HG02943 (cell line): ENCODE results near the gene TMEM238.
A peak's percentile ranks its signal among the peaks of the same experiment; 100 is the strongest.
"Not testable (repeated sequence)": the region's sequence is repeated elsewhere in the genome, so short reads cannot be mapped to it uniquely, and the experiment has no call there.

ENCODE experiments used
- ATAC-seq: cut with Tn5 transposase; IDR thresholded peaks from one replicate; pipeline ENCODE4 v1.9.1; 2021; ENCODE audit warnings: mild to moderate bottlenecking, low read depth, moderate library complexity; ENCODE audit not compliant: unreplicated experiment

The TMEM238 gene, protein sequence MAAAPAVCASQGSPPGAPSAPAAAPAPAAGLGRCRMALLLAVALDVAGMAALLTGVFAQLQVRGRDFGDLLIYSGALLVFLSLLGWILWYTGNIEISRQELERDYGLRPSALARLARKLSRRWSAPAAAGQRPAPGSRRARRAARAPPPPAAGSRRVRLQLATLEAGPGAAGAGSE

DNA sequence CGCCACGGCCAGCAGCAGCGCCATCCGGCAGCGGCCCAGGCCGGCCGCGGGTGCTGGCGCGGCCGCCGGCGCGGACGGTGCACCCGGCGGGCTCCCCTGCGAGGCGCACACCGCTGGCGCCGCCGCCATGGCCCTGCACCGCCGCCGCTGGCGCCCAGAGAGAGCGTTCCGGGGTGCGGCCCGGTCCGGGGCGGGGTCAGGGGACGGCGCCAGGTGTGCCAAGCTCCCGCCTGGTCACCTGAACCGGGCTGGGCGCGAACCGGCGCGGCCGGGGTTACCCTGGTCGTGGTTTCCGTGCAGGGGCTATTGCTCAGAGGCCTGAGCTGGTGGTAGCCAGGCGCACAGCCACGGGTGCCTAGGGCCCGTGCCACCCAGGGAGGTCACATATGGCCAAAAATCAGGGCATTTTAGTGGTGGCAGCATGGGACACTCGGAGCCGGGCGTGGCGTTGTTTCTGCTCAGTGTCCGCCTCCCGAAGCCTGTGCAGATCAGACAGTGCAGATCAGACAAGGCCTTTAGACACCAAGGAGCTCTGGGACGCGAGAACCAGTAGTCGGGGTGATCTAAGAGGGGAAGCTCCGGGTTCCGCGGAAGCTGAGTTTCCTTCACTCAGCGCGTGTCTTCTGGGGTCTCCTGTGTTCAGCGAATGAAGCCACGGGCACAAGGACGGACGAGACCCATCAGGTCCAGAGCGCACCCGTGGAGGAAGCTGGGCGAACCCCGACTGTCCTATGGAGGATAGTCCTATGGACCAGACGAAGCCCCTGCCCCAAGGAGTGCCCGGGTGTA, at the start of gene TMEM238:
TMEM238 (minus strand) TSS at position 162 of the 789 bp plus-strand sequence; CDS start at position 129, 33 bp downstream.
- no peak for ATAC-seq

DNA sequence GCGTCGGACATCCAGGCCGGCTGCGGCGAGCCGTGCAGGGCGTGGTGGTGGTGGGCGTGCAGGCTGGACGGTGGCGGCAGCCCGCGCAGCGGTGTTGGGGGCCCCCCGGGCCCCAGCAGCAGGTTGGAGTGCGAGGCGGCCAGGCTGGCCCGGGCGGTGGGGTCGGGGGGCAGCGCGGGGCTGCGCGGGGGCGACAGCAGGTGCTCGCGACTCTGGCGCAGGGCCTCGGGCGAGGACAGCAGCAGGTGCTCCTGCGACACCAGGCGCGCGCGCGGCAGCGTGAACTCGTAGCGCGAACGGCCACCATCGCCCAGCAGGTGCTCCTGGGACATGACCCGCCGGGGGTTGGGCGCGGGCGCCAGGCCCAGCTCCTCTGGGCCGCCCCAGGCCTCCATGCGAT, 49.2 kb upstream of the TMEM238 start:
- ATAC-seq: no peak

DNA sequence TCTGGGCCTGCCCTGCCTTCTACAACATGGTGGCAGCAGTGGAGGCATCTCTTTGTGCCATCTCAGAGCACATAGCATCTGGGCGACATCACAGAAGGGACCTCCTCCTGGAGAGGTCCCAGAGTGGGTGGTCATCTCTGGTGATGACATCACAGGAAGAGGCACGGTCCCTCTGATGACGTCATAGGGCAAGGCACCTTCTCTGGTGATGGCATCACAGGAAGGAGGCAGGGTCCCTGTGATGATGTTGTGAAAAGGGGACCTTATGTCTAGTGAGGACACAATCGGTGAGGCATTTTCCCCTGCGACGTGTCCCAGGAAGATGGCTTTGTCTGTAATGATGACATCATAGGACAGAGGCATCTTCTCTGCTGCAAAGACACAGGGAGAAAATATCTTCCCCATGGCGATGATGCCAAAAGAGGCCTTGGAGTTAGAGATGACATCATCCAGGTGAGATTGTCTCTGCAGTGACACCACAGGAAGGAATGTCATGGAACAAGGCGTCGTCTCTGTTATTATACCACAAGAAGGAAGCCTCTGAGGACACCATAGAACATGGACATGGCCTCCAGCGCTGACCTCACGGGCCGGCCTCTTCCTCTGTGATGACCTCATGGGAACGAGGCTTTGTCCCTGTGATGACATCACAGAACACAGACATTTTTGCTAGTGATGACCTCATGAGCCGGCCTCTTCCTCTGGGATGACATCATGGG, 48.3 kb upstream of the TMEM238 start:
- no peak for ATAC-seq

DNA sequence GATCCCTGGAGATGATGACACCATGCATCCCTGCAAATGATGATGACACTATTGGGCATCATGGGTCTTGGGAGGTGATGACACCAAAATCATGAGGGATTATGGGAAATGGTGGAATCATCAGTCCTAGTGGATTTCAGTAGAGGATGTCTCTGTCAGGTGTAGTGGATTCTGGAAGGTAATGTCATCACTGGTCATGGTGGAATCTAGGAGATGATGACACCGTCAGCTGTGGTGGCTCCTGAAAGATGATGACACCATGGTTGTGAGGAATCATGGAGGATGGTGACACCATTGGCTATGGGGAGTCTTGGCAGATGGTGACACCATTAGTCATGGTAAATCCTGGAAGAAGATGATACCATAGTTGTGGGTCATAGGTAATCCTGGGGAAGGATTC, 47.1 kb upstream of the TMEM238 start:
- no peak for ATAC-seq

DNA sequence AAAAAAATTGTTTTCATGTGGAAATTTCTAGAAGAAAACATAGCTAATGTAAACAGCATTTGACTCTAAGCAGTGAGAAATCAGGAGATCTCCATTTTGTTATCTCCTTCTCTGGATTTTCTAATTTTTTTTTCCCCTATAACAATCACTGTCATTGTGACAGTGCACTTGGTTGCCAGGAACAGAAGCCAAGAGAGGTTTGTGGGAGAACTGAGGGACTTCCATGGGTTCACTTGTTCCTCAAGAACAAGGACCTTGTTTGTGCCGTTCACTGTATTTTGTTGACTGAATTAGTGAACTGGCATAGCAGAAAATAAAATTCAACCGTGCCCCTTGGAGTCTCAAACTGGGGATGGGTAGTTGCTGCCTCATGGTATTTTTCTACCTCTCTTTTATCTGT, 42.0 kb upstream of the TMEM238 start:
- no peak for ATAC-seq

DNA sequence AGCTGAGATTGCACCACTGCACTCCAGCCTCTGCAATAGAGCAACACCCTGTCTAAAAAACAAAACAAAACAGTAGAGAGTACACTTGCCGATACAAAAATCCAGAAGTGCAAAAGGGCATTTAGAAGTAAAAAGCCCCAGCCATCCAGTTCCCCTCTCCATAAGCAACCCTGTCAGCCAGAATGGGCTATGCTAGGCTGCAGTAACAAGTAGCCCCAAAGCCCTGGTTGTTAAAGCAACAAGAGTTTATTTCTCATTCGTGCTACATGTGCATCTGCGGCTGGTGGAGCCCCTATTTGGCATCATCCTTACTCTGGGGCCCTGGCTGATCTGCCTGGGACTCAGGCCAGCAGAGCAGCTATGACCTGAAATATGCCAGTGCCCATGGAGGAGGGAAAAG, 40.4 kb upstream of the TMEM238 start:
- ATAC-seq: no peak

DNA sequence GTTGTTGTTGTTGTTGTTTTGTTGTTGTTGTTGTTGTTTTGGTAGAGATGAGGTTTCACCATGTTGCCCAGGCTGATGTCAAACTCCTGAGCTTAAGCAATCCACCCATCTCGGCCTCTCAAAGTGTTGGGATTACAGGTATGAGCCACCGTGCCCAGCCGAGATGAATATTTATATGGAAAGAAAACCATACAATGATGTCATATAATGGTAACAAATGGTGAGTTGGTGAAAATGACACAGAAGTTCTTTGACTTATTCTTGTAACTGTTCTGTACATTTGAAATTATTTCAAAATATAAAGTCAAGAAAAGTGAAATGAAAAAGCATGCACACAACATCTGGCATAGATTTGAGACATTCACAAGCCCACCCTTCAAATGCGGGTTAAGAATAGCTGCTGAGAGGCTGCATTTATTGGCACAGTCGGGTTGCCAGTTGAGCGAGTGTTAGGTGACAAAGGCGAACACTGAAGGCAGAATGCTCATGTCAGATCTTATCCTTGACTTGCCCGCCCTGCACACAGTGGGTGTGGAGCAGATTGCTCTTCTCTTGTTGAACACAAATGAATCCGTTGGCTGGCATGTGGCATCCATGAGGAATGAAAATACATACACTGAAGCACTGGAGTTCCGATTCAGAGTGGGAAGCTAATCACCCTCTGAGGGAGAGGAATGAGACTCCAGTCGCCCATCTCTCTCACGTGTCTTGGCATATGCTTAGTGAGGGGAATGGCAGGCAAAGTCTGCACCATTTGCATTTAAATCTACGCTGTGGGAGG, 39.3 kb upstream of the TMEM238 start:
- ATAC-seq: no peak

DNA sequence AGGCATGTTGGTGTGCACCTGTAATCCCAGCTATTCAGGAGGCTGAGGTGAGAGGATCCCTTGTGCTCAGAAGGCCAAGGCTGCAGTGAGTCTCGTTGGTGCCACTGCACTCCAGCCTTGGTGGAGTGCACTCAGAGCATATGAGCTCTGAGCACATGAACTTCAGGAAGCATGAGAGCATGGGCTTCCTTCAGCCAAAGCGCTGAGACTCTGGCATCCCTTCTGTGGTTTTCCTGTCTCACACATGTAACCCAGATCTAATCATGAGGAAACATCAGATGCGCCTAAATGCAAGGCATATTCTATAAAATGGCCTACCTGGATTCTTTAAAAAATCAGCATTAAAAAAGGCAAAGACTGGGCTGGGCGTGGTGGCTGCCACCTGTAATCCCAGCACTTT, 37.2 kb upstream of the TMEM238 start:
- ATAC-seq: not testable (repeated sequence)

DNA sequence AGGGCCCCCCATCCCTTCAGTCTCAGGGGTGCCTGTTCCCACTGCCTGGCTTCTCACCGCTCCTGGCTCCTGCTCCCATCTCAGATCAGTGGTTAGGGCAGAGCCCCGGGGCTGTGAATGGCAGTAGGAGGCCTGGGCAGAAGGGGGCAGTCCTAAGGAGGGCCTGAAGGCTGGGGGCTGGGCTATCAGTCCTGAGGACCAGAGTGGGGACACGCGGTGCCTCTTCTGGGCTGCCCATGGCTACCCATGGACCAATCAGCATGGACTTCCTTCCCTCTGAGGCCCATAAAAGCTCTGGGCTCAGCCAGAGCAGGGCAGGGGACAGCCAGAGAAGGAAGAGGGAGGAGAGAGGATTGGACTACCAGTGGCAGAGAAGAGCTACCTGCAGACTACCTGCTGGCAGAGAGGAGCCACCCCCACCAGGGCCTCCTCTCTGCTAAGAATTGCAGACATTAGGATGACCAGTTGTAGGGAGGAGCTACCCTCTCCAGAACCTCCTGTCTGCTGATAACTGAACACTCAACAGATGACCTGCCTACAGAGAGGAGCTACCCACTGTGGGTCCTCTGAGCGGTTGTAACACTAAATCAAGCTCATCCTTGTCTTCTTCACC, 35.6 kb upstream of the TMEM238 start:
- no peak for ATAC-seq

DNA sequence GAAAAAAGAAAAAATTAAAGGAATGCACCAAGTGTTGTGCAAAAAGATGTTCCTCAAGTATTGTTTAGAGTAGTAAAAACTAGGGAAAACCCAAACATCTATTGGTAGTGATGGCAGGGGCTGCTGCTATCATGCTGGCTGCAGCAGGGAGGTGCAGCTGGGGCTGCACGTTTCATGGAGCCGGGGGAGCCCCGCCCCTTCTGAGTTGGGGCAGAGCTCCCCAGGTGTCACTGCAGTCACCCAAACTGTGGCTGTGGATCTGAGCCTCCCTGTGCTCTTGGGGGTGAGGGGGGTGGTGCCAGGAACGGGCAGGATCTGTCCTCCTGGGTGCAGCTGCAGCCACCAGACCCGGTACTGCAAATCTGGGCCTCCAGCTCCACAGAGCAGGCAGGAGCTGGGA, 35.0 kb upstream of the TMEM238 start:
- no peak for ATAC-seq

DNA sequence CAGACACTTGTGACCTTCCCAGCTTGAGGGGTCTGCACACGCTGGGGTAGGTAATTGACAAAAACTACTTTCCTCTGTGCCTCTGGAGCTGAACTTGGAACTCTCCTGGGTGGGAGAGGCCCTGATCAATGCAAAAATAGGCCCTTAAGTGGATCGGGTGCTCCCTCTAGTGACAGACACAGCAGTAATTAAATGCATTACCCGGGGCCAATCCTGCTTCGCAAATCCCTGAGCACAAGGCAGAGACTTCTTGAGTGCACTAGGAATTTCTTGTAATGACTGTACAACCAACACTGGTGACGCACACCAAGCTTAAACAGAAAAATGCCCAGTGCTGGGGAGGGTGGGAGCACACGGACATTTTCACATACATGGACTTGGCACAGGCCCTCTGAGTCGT, 34.1 kb upstream of the TMEM238 start:
- ATAC-seq: no peak

DNA sequence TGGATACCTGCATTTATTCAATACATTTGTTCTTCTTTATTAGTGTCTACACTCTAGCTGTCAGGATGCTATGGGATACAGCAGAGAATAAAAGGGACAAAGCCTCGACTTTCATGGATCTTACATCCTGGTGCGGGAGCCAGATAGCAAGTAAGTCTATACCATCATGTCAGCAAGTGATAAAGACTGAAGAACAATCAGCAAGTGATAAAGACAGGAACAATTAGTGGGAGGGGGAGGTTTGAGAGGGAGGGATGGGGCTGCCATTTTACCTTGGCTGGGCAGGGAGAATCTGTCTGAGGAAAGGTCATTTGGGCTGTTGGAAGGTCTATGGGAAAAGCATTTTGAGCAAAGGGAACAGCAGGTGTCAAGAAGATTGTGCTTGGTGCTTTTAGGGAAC, 26.1 kb upstream of the TMEM238 start:
- ATAC-seq: no peak

DNA sequence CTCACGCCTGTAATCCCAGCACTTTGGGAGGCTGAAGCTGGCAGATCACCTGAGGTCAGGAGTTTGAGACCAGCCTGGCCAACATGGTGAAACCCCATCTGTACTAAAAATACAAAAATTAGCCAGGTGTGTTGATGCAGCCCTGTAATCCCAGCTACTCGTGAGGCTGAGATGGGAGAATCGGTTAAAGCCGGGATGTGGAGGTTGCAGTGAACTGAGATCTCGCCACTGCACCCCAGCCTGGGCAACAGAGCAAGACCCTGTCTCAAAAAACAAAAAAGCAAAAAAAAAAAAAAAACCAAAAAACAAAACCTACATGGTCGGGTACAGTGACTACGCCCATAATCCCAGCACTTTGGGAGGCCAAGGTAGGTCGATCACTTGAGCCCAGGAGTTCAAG, 25.1 kb upstream of the TMEM238 start:
- ATAC-seq: not testable (repeated sequence)

DNA sequence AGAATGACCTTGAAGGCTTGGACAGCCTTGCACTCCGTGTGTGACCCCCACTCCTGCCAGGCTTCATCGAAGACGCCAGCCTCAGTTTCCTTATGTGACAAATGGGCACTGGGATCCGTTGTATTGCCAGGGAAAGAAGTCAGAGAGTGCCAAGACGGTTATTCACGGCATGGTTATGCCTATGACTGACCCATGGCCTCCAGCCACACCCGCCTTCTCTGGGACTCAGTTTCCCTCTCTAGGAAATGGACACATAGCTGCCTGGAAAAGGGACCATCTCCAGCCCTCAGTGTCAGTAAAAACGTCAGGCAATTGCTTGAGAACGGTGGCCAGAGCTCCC, 24.4 kb upstream of the TMEM238 start:
- ATAC-seq: no peak

DNA sequence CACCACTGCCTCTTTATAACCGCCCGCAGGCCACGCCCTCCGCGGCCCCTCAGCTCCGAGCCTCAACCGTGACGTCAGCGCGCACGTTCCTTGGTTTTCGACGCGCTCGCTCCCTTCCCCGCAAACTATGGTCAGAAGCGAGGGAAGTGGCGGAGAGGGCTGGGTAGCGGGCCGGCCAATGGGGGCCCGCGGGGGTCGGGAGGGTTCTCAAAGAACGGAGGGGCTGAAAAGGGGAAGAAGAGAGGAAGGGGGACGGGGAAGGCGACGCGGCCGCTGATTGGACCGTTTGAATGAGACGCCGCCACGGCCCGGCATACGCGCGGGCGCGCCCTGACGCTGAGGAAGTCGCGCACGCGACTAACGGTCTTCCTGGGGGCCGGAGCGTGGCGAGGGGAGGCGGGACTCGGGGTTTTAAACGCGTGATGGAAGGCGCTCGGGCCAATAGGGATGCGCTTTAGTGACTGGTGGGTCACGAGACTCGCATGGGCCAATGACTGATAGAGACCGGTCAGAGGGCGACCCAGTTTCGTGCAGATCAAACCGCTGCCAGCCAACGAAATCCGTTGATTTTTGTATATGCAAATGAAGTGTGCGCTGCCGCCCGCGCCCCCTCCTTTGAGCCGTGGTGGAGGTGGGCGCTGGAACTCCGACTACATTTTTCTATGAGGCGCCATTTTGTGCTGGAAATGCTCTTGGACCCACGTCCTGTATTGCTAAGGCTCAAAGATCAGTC, 23.9 kb upstream of the TMEM238 start:
- peak; percentile 91 for ATAC-seq

DNA sequence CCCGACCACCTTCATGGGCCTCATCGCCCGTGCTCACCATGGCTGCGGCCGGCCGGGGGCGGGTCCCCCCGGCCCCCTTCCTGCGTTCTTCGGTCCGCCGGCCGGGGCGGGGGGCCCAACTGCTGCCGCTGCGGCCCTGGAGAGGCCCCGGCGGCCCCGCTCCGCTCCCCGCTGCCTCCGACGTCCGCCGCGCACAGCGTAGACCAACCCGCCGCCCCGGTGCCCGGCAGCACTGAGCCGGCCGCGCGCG, 23.4 kb upstream of the TMEM238 start, which contains the start of gene UBE2S:
UBE2S (minus strand) TSS at position 239 of the 250 bp plus-strand sequence; CDS start at position 40, 199 bp downstream.
- ATAC-seq: not testable (repeated sequence)

DNA sequence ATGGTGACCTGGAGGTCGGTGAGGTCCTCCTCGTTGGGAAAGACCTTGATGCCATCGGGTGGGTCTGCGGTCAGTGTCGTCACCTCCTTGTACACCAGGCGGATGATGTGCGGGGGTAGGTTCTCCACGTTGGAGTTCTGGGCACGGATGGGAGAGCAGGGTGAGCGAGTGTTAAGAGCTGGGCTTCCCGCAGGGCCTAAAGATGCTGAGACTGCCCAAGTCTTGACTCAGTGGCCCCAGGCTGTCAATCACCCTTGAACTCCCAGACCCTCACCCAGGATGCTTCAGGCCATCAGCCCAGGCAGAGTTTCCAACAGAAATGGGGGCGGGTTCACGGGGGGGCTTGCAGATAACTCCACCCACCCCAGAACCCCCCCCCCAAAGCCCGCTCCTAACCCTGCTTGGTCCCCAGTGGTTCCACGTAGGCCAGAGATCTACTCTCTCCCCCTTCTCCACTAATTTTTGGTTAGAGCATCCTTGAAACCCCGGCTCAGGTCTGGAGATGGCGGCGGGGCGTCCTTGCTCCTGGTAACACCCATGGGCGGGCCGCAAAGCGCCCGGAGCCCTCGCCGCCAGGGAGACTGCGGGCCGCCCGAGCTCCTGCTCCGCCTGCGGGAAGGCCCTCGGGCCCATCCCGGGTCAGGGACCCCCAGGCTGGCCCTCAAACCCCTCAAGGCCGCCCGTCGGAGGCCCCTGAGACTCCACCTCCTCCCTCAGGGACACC, 22.9 kb upstream of the TMEM238 start:
- peak; percentile 0 for ATAC-seq

DNA sequence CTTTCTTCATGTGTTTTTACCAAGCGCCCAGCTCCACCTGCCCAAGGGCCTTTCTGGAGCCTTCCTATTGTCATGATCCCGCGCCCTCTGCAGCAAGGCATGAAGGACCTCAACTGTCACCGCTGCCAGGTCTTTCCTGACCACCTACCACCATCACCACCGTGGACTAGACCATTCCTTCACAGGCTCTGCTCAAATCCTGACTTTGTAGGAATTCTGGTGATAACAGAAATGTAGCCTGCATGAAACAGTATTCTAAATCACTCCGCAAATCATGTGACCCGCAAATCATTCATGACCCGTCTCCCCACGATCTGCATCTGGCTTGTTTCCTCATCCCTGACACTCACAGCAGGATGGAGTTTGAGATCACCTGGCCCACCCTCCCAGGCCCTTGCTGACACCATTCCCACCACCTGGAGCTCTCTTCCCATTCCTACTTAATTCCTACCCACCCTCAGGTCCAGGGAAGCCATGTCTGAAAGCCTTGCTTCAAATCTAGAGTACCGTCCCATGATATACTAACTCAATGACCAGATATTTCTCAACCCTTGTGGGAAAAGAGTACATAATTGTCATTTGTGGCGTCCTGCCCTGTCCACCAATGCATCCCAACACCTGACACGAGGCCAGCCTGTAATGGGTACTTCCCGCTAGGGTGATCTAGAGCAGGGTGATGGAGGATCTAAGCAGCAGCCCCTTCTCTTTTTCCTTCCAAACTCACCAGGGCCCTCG, 22.2 kb upstream of the TMEM238 start:
- ATAC-seq: no peak

DNA sequence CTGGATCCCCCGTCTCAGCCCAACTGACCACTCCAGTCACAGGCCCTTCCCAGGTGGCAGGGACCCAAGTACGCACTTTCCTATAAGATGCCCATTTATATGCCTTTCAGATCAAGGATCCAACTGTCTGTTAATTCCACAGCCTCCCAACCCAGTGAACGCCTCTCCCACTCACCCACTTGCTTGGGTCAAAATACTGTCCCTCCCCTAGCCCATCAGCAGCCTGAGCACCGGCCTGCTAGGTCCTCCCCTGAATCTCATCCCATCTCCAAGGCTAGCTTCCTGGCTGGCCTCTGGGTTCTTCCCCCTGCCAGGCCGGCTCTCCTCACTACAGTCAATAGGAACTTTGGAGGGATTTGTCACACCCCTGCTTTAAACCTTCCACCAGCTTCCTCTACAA, 21.5 kb upstream of the TMEM238 start:
- ATAC-seq: no peak
